Astrocyte (in vitro differentiated cells and primary cell): ENCODE results near the gene RABL2A. TPM values are rescaled to one million over a fixed set of nuclear protein-coding genes. Genes with fewer than 3 reads are reported as not detected.
"Not testable (repeated sequence)": the region's sequence is repeated elsewhere in the genome, so short reads cannot be mapped to it uniquely, and the experiment has no call there.

Experiments used
- DNase-seq: peaks from one replicate; pipeline ENCODE4 v3.0.0-alpha.2; 2010; ENCODE audit warnings: low read depth
- FAIRE-seq: peaks from 2 replicates; lab custom pipeline; 2011; peaks lifted over from hg19 to GRCh38; lab: Jason Lieb, UNC
- H2AFZ ChIP-seq: 2 replicates; pipeline ENCODE4 v1.6.0; 2012; ENCODE audit warnings: low read depth, low read length, inconsistent platforms
- H3K27ac ChIP-seq: 2 replicates; pipeline ENCODE4 v1.5.1; 2011; ENCODE audit warnings: low read depth, low read length, inconsistent platforms
- H3K27me3 ChIP-seq: 2 replicates; pipeline ENCODE4 v1.6.0; 2011; ENCODE audit warnings: low read length, inconsistent platforms; ENCODE audit not compliant: insufficient read depth
- H3K36me3 ChIP-seq: 2 replicates; pipeline ENCODE4 v1.5.1; 2011; ENCODE audit warnings: low read length, inconsistent platforms; ENCODE audit not compliant: insufficient read depth
- H3K4me1 ChIP-seq: 2 replicates; pipeline ENCODE4 v1.5.1; 2011; ENCODE audit warnings: low read length, inconsistent platforms; ENCODE audit not compliant: insufficient read depth
- H3K4me2 ChIP-seq: 2 replicates; pipeline ENCODE4 v1.6.0; 2012; ENCODE audit warnings: low read length, inconsistent platforms
- H3K4me3 ChIP-seq: 2 replicates; pipeline ENCODE4 v1.5.1; 2011; ENCODE audit warnings: low read depth, mild to moderate bottlenecking, low read length, inconsistent platforms; ENCODE audit not compliant: insufficient read depth
- H3K79me2 ChIP-seq: 2 replicates; pipeline ENCODE4 v1.6.0; 2012; ENCODE audit warnings: mild to moderate bottlenecking, low read length, inconsistent platforms; ENCODE audit not compliant: insufficient read depth
- H3K9ac ChIP-seq: 2 replicates; pipeline ENCODE4 v1.6.0; 2012; ENCODE audit warnings: mild to moderate bottlenecking, low read length, inconsistent platforms
- H3K9me3 ChIP-seq: 2 replicates; pipeline ENCODE4 v1.5.1; 2012; ENCODE audit warnings: low read depth, mild to moderate bottlenecking, low read length, inconsistent platforms; ENCODE audit not compliant: insufficient read depth
- H4K20me1 ChIP-seq: 2 replicates; pipeline ENCODE4 v1.6.0; 2012; ENCODE audit warnings: low read length, inconsistent platforms; ENCODE audit not compliant: insufficient read depth
- H3K27ac Mint-ChIP-seq: one replicate; pipeline ENCODE4 v1.8.0; 2021; ENCODE audit warnings: mild to moderate bottlenecking, mixed read lengths; ENCODE audit not compliant: unreplicated experiment
- H3K27me3 Mint-ChIP-seq: one replicate; pipeline ENCODE4 v1.8.0; 2021; ENCODE audit warnings: low read depth, mixed read lengths; ENCODE audit not compliant: unreplicated experiment
- H3K36me3 Mint-ChIP-seq: one replicate; pipeline ENCODE4 v1.8.0; 2021; ENCODE audit warnings: low read depth, mixed read lengths; ENCODE audit not compliant: unreplicated experiment
- H3K4me1 Mint-ChIP-seq: one replicate; pipeline ENCODE4 v1.8.0; 2021; ENCODE audit warnings: low read depth, mixed read lengths; ENCODE audit not compliant: unreplicated experiment
- H3K4me3 Mint-ChIP-seq: one replicate; pipeline ENCODE4 v1.8.0; 2021; ENCODE audit warnings: mild to moderate bottlenecking, moderate library complexity, mixed read lengths; ENCODE audit not compliant: unreplicated experiment
- H3K9me3 Mint-ChIP-seq: one replicate; pipeline ENCODE4 v1.8.0; 2021; ENCODE audit warnings: mild to moderate bottlenecking, mixed read lengths; ENCODE audit not compliant: unreplicated experiment
- total RNA-seq: library from RNA; stranded (reverse); gene quantifications from 2 replicates; pipeline ENCODE4 v1.2.1, GENCODE V29; 2021

RABL2A gene
- total RNA-seq, 1 donor from 2014 or later: 13.0 TPM

DNA sequence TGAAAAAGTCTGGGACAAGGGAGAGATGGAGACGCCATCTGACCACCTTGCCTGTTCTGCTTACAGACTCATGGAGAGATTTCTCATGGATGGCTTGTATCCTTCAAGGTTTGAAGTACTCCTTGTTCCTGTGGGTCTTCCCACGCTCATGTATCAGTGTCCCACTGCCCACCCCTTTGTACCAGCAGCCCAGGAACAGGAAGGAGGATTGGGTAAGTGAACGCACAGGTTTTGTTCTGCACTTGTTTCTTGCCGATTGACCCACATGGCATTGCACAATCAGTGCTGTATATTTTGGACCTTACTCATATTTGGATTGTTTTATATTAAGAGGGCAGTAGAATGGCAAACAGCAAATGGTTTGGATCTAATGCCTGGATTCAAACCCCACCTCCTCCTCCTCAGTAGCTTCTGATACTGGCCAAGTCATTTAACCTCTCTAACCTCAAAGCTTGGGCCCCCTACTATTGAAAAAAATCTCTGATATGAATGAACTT lies 5.8 kb downstream of the RABL2A start:
- H3K9me3 ChIP-seq, H3K9me3 Mint-ChIP-seq, FAIRE-seq: not testable (repeated sequence)

DNA sequence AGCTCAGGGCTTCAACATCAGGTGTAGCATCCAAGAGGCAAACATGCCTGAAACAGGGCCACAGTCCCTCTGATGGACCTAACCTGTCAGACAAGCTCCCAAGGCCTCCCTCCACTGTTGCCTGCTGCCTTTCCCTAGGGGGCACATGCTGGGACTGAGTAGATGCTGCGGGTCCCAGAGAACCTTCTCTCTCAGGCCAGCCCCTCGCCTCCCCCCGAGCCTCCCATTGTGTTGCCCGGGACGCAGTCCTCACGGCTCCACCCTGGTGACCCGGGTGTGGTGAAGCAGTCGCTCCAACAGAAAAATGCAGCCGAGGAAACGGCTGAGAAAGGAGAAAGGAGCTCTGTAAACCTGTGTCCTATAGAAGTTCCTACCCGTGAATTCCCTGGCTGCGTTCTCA lies 8.3 kb downstream of the RABL2A start:
- not testable (repeated sequence) for FAIRE-seq, H3K9me3 Mint-ChIP-seq, H3K79me2 ChIP-seq, H2AFZ ChIP-seq, H3K36me3 ChIP-seq, H3K4me1 Mint-ChIP-seq, H3K4me3 Mint-ChIP-seq, H3K9me3 ChIP-seq, H3K9ac ChIP-seq, H3K4me1 ChIP-seq, H3K4me3 ChIP-seq, H3K27me3 ChIP-seq, H3K27me3 Mint-ChIP-seq, H3K36me3 Mint-ChIP-seq, H4K20me1 ChIP-seq, H3K27ac Mint-ChIP-seq, H3K27ac ChIP-seq, H3K4me2 ChIP-seq, DNase-seq

More for the DNA sequence above, 5.8 kb downstream of the RABL2A start:
- not testable (repeated sequence) for H3K36me3 Mint-ChIP-seq, H3K27me3 Mint-ChIP-seq, H3K4me3 Mint-ChIP-seq, H3K4me3 ChIP-seq, H3K4me1 Mint-ChIP-seq, H3K9ac ChIP-seq, H3K4me2 ChIP-seq, H2AFZ ChIP-seq, H3K27me3 ChIP-seq, H3K36me3 ChIP-seq, H4K20me1 ChIP-seq, H3K27ac Mint-ChIP-seq, H3K27ac ChIP-seq, H3K79me2 ChIP-seq, DNase-seq, H3K4me1 ChIP-seq

- H3K4me1 Mint-ChIP-seq, H4K20me1 ChIP-seq, H3K9me3 Mint-ChIP-seq, H3K79me2 ChIP-seq, H3K4me2 ChIP-seq, H3K9ac ChIP-seq, H3K4me1 ChIP-seq, H3K36me3 ChIP-seq, DNase-seq, H3K4me3 ChIP-seq, H3K4me3 Mint-ChIP-seq, H3K9me3 ChIP-seq, FAIRE-seq, H3K27me3 Mint-ChIP-seq, H3K27ac Mint-ChIP-seq, H3K36me3 Mint-ChIP-seq, H3K27me3 ChIP-seq, H3K27ac ChIP-seq, H2AFZ ChIP-seq: not testable (repeated sequence)
These were observed 9.2 kb downstream of the RABL2A start for GRCh38 chr2:113636226-113636625.

DNA sequence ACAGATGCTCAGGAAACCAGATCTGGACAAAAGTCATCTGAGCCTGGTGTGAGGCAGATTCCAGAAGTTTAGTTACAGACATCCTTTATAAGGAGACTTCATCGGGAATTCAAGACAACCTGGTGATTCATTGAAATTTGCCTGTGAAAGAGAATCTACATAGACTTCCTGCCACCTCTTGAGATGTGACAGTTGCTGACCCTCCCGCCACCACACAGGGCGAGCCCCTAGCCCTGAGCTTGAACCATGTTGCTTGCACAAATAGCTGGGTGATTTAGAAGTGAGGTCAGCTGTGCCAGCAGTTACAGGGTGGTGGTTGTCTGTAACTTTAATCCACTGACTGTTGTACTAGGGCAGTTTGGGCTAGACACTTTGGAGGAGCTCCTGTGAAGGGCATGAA lies 11.0 kb downstream of the RABL2A start:
- H3K4me3 ChIP-seq, H3K4me1 ChIP-seq, H3K4me1 Mint-ChIP-seq, H3K36me3 Mint-ChIP-seq, H3K27ac ChIP-seq, H3K27me3 ChIP-seq, FAIRE-seq, H3K9me3 ChIP-seq, H3K79me2 ChIP-seq, H3K36me3 ChIP-seq, H3K9me3 Mint-ChIP-seq, H3K27ac Mint-ChIP-seq, H2AFZ ChIP-seq, DNase-seq, H3K27me3 Mint-ChIP-seq, H3K9ac ChIP-seq, H3K4me3 Mint-ChIP-seq, H3K4me2 ChIP-seq, H4K20me1 ChIP-seq: not testable (repeated sequence)

GRCh38 chr2:113646217-113646616 lies 19.2 kb downstream of the RABL2A start:
- H3K27me3 ChIP-seq, H3K9me3 Mint-ChIP-seq, H3K4me2 ChIP-seq, H4K20me1 ChIP-seq, H3K36me3 ChIP-seq, H3K4me1 Mint-ChIP-seq, H3K4me3 ChIP-seq, H2AFZ ChIP-seq, H3K9ac ChIP-seq, FAIRE-seq, H3K79me2 ChIP-seq, H3K27ac Mint-ChIP-seq, H3K27me3 Mint-ChIP-seq, H3K36me3 Mint-ChIP-seq, H3K4me1 ChIP-seq, DNase-seq, H3K9me3 ChIP-seq, H3K4me3 Mint-ChIP-seq, H3K27ac ChIP-seq: not testable (repeated sequence)

DNA sequence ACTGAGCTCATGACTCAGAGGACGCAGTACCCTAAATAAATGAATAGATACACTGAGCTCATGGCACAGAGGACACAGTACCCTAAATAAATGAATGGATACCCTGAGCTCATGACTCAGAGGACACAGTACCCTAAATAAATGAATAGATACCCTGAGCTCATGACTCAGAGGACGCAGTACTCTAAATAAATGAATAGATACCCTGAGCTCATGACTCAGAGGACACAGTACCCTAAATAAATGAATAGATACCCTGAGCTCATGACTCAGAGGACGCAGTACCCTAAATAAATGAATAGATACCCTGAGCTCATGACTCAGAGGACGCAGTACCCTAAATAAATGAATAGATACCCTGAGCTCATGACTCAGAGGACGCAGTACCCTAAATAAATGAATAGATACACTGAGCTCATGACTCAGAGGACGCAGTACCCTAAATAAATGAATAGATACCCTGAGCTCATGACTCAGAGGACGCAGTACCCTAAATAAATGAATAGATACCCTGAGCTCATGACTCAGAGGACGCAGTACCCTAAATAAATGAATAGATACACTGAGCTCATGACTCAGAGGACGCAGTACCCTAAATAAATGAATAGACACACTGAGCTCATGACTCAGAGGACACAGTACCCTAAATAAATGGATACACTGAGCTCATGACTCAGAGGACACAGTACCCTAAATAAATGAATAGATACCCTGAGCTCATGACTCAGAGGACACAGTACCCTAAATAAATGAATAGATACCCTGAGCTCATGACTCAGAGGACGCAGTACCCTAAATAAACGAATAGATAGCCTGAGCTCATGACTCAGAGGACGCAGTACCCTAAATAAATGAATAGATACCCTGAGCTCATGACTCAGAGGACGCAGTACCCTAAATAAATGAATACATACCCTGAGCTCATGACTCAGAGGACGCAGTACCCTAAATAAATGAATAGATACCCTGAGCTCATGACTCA lies 24.1 kb downstream of the RABL2A start:
- H3K4me3 Mint-ChIP-seq, H4K20me1 ChIP-seq, H3K27me3 ChIP-seq, H3K4me3 ChIP-seq, FAIRE-seq, H3K27ac ChIP-seq, H3K9me3 ChIP-seq, H3K9me3 Mint-ChIP-seq, H3K4me1 ChIP-seq, H2AFZ ChIP-seq, H3K9ac ChIP-seq, H3K36me3 Mint-ChIP-seq, H3K4me1 Mint-ChIP-seq, H3K36me3 ChIP-seq, H3K4me2 ChIP-seq, H3K79me2 ChIP-seq, DNase-seq, H3K27ac Mint-ChIP-seq, H3K27me3 Mint-ChIP-seq: not testable (repeated sequence)
